HG03196 (cell line): ENCODE results near the gene IFT80.

Experiments used
- ATAC-seq: cut with Tn5 transposase; IDR thresholded peaks from one replicate; pipeline ENCODE4 v1.9.1; 2021; ENCODE audit not compliant: unreplicated experiment

Gene IFT80

GRCh38 chr3:160399125-160400029 lies at the start of gene IFT80, which contains the start of gene SMC4:
Gene IFT80 (minus strand): TSS chr3:160399225. CDS start chr3:160384600, 14,625 bp downstream.
Gene SMC4 (plus strand): TSS chr3:160399650. CDS start chr3:160400827, 1,177 bp downstream.
- peak; percentile 96 for ATAC-seq

GRCh38 chr3:160447544-160447943 lies 48.5 kb upstream of the IFT80 start:
- ATAC-seq: no peak

- ATAC-seq: no peak
Measured at GRCh38 chr3:160446522-160447056, 47.6 kb upstream of the IFT80 start.

- ATAC-seq: no peak
Measured at GRCh38 chr3:160445854-160446253, 46.8 kb upstream of the IFT80 start.

- no peak for ATAC-seq
Measured at GRCh38 chr3:160444411-160444810, 45.4 kb upstream of the IFT80 start.

- no peak for ATAC-seq
Measured at GRCh38 chr3:160440687-160441086, 41.7 kb upstream of the IFT80 start.

- ATAC-seq: no peak
Measured at GRCh38 chr3:160437083-160437455, 38.0 kb upstream of the IFT80 start.

- no peak for ATAC-seq
Measured at GRCh38 chr3:160435747-160436146, 36.7 kb upstream of the IFT80 start.

GRCh38 chr3:160435095-160435494 lies 36.1 kb upstream of the IFT80 start:
- no peak for ATAC-seq

GRCh38 chr3:160434071-160434470 lies 35.0 kb upstream of the IFT80 start:
- ATAC-seq: no peak

- no peak for ATAC-seq
Measured at GRCh38 chr3:160427832-160428424, 28.9 kb upstream of the IFT80 start.

- ATAC-seq: no peak
Measured at GRCh38 chr3:160417311-160417710, 18.3 kb upstream of the IFT80 start.

GRCh38 chr3:160413613-160414248 lies 14.7 kb upstream of the IFT80 start:
- no peak for ATAC-seq

GRCh38 chr3:160412477-160412876 lies 13.5 kb upstream of the IFT80 start:
- no peak for ATAC-seq

GRCh38 chr3:160409812-160410610 lies 11.0 kb upstream of the IFT80 start:
- no peak for ATAC-seq

GRCh38 chr3:160403796-160404470 lies 4.9 kb upstream of the IFT80 start:
- ATAC-seq: no peak

- ATAC-seq: no peak
Measured at GRCh38 chr3:160403028-160403545, 4.1 kb upstream of the IFT80 start.

- no peak for ATAC-seq
Measured at GRCh38 chr3:160402221-160403027, 3.4 kb upstream of the IFT80 start.
